ENCODE data around the gene ABLIM1.

GRCh38 chr10:114511881-114512280 is 146.2 kb downstream of the ABLIM1 start:
- TF ChIP-seq CTCF (conservative IDR thresholded peaks at IDR 0.05 in 1 of 2, IDR thresholded peaks at IDR 0.05 in 1 of 2; ENCODE audit: extremely low read depth in 1 of 2, insufficient read depth in 1 of 2, low read depth in 1 of 2, low read length in 2 of 2) (no peak), EZH2 (IDR thresholded peaks at IDR 0.05; ENCODE audit: borderline replicate concordance, low read length) (no peak)
